Cardiac atrium fibroblast (primary cell): ENCODE results near the gene SLC44A5. TPM values are rescaled to one million over a fixed set of nuclear protein-coding genes. Genes with fewer than 3 reads are reported as not detected.

Experiments used
- total RNA-seq: library from RNA; depleted of rRNA; stranded (reverse); fragments of >200 nt; gene quantifications from 2 replicates; pipeline ENCODE4 v1.2.3, GENCODE V29; 2015

Gene SLC44A5
- 0.18 TPM in 1 of 2 replicates, not detected in the other for total RNA-seq

DNA sequence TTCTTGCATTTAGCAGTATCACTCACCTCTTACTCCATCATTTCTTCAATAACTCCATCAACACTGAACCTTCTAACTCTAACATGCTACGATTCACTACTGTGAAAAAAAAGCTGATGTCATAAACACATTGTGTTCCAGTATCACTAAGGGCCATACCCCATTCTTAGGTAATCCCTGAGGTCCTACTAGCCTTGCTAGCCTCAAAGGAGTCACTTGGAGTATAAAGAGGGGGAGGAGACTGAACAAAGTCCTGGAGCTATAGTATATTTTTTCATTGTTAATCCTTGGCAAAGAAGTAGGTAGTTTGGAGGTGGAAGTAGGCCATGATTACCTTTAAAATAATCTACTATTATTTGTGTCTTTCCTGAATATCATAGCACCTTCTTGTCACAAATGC lies at the start of gene SLC44A5:
Gene SLC44A5 (minus strand): TSS at position 101 of the 400 bp plus-strand sequence. CDS start 69,667 bp downstream, outside the sequence.

Other genes starting within 250 kb of the SLC44A5 start
- gene ACADM, start 113.6 kb upstream of the SLC44A5 start, total RNA-seq, result 23.6 and 24.9 TPM in 2 replicates
- 60.7 and 64.8 TPM in 2 replicates for gene RABGGTB, start 175.1 kb upstream of the SLC44A5 start, total RNA-seq
- under 0.01 TPM in 2 replicates for gene MSH4, start 185.8 kb upstream of the SLC44A5 start, total RNA-seq